NT2/D1 (cell line): Measurements from ENCODE around the gene GPA33.

Source experiments
- DNase-seq: peaks from one replicate; pipeline ENCODE4 v3.0.0-alpha.2; 2011; ENCODE audit warnings: low read depth, low spot score
- H3K27me3 ChIP-seq: 2 replicates; pipeline ENCODE4 v1.6.0; 2011; ENCODE audit warnings: mild to moderate bottlenecking; ENCODE audit not compliant: insufficient read length, insufficient read depth
- H3K36me3 ChIP-seq: 2 replicates; pipeline ENCODE4 v1.6.1; 2011; ENCODE audit warnings: mild to moderate bottlenecking, low read length, mixed read lengths; ENCODE audit not compliant: insufficient read depth, insufficient read length
- H3K4me1 ChIP-seq: 2 replicates; pipeline ENCODE4 v1.5.1; 2011; ENCODE audit not compliant: insufficient read depth, insufficient read length
- H3K4me3 ChIP-seq: 2 replicates; pipeline ENCODE4 v1.5.1; 2011; ENCODE audit warnings: low read depth; ENCODE audit not compliant: insufficient read length
- H3K9ac ChIP-seq: 2 replicates; pipeline ENCODE4 v1.6.0; 2011; ENCODE audit warnings: low read depth; ENCODE audit not compliant: insufficient read length
- H3K9me3 ChIP-seq: 2 replicates; pipeline ENCODE4 v1.5.1; 2011; ENCODE audit warnings: mild to moderate bottlenecking, low read length; ENCODE audit not compliant: insufficient read depth
- SUZ12 ChIP-seq: IDR thresholded peaks from 2 replicates; pipeline ENCODE4 v1.6.1; 2011; ENCODE audit not compliant: insufficient read length, insufficient read depth; ENCODE audit errors: extremely low read depth
- YY1 ChIP-seq: IDR thresholded peaks from 2 replicates; pipeline ENCODE4 v1.6.1; 2011; ENCODE audit not compliant: insufficient read length, insufficient read depth
- ZNF274 ChIP-seq: IDR thresholded peaks from 2 replicates; pipeline ENCODE4 v1.6.1; 2011; ENCODE audit warnings: mild to moderate bottlenecking, low read depth, low read length

Gene GPA33

DNA sequence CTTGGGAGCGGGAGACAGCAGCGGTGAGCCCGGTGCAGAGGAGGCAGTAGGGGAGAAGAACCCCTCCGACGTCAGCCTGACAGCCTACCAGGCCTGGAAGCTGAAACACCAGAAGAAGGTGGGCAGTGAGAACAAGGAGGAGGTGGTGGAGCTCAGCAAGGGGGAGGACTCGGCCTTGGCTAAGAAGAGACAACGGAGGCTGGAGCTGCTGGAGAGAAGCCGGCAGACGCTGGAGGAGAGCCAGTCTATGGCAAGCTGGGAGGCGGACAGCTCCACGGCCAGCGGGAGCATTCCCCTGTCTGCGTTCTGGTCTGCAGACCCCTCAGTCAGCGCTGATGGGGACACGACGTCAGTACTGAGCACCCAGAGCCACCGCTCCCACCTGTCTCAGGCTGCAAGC, 36.6 kb upstream of the GPA33 start:
- Histone ChIP-seq H3K36me3 (peaks cover 23% of the 10 kb centered on the region), H3K9ac (no peak overlapping the region), H3K4me1 (no peaks in the 10 kb centered on the region), H3K9me3 (no peaks in the 10 kb centered on the region), H3K27me3 (no peaks in the 10 kb centered on the region), H3K4me3 (no peak overlapping the region)
- DNase-seq = no peak
- TF ChIP-seq ZNF274 = no peak
- TF ChIP-seq SUZ12 = no peak
- no peak for TF ChIP-seq YY1

DNA sequence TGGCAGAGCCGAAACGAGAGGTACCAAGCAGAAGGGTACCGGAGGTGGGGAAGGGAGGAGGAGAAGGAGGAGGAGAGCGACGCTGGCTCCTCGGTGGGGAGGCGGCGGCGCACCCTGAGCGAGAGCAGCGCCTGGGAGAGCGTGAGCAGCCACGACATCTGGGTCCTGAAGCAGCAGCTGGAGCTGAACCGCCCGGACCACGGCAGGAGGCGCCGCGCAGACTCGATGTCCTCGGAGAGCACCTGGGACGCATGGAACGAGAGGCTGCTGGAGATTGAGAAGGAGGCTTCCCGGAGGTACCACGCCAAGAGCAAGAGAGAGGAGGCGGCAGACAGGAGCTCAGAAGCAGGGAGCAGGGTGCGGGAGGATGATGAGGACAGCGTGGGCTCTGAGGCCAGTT, 36.1 kb upstream of the GPA33 start:
- TF ChIP-seq SUZ12 = no peak
- TF ChIP-seq ZNF274 = no peak
- no peak for TF ChIP-seq YY1
- no peaks in the 10 kb centered on the region for H3K27me3 ChIP-seq
- no peak for DNase-seq
- H3K9me3 ChIP-seq = no peaks in the 10 kb centered on the region
- no peak overlapping the region for H3K9ac ChIP-seq
- H3K4me1 ChIP-seq = peaks cover 3% of the 10 kb centered on the region
- no peak overlapping the region for H3K4me3 ChIP-seq
- peaks cover 23% of the 10 kb centered on the region for H3K36me3 ChIP-seq

DNA sequence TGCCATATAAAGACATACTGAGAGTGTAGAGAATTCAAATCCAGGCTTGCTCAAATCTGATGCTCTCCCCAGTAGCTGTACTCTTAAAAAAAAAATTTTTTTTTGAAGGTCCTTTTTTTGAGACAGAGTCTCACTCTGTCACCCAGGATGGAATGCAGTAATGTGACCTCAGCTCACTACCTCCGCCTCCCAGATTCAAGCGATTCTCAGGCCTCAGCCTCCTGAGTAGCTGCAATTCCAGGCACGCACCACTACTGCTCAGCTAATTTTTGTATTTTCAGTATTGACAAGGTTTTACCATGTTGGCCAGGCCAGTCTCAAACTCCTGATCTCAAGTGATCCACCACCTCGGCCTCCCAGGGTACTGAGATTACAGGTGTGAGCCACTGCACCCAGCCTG, 32.4 kb upstream of the GPA33 start:
- H3K9me3 ChIP-seq = no peaks in the 10 kb centered on the region
- H3K4me1 ChIP-seq = peaks cover 15% of the 10 kb centered on the region
- no peaks in the 10 kb centered on the region for H3K27me3 ChIP-seq
- no peak overlapping the region for H3K4me3 ChIP-seq
- no peak overlapping the region for H3K9ac ChIP-seq
- TF ChIP-seq ZNF274 (no peak), SUZ12 (no peak), YY1 (no peak)
- peaks cover 22% of the 10 kb centered on the region for H3K36me3 ChIP-seq
- no peak for DNase-seq

DNA sequence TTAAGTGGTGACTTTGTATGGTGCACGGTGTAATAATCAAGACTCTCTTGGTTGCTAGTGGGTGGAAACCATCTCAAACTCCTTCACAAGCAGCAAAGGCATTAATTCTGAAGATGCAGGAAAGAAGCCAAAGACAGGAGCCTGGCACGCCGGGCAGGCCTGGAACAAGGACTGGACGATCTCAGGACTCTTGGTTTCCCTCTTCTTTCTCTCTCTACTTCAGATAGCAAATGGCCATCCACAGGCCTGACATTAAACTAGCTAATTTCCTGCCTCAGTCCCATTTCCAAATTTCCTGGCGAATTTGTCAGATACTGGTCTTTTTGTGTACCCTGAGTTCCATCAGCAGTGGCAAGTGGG, 31.9 kb upstream of the GPA33 start:
- H3K9ac ChIP-seq = no peak overlapping the region
- H3K27me3 ChIP-seq = no peaks in the 10 kb centered on the region
- no peaks in the 10 kb centered on the region for H3K9me3 ChIP-seq
- DNase-seq = no peak
- H3K4me3 ChIP-seq = no peak overlapping the region
- TF ChIP-seq YY1 (no peak), SUZ12 (no peak), ZNF274 (no peak)
- peaks cover 15% of the 10 kb centered on the region for H3K4me1 ChIP-seq
- H3K36me3 ChIP-seq = peaks cover 19% of the 10 kb centered on the region

DNA sequence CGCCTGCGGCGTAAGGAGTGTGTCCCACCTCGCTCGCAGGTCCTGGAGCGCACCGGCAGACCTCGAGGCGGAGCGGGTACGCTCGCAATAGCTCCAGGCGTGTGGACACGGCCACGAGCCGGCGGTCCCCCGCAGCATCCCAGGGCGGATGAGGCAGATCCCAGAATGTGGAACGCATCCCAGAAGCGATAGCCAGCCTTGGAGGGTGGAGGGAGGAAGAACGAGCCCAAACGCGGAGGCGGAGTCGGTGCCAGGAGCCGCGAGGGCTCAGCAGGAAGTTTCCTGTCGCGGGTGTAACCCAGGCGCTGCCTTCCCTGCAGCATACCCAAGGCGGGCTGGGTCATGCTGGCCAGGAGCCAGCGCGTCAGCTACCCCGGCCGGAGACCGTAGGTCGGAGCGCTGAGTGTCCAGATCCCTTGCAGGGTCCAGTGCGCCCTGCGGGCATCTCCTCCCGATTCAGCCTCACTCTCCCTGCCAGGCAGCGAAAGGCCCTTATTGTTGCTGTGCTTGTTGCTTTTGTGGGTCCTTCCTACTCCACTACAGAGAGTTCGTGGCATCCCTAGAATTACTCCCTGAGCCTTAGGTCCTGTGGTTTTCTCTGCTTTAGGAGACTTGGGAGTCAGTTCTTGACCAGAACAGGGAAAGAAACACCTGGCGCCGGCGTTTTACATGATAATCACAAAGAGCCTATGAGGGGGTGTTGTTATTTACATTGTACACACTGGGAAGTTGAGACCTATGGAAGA, 31.4 kb upstream of the GPA33 start:
- Histone ChIP-seq H3K9ac (peak overlapping the region; percentile 21), H3K9me3 (no peaks in the 10 kb centered on the region), H3K27me3 (no peaks in the 10 kb centered on the region), H3K4me1 (peaks cover 15% of the 10 kb centered on the region), H3K36me3 (peaks cover 14% of the 10 kb centered on the region), H3K4me3 (peak overlapping the region; percentile 19)
- no peak for DNase-seq
- no peak for TF ChIP-seq ZNF274
- TF ChIP-seq SUZ12 = no peak
- no peak for TF ChIP-seq YY1

DNA sequence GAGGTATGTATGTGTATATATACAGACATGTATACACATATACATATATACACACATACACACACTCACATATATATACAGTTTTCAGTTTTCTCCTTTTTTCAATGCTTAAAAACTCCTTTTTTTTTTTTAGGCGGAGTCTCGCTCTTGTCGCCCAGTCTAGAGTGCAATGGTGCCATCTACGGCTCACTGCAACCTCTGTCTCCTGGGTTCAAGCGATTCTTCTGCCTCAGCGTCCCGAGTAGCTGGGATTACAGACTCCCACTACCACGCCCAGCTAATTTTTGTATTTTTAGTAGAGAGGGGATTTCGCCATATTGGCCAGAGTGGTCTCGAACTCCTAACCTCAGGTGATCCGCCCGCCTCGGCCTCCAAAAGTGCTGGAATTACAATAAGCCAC, 30.7 kb upstream of the GPA33 start:
- H3K4me1 ChIP-seq = peaks cover 15% of the 10 kb centered on the region
- H3K36me3 ChIP-seq = peaks cover 8% of the 10 kb centered on the region
- H3K27me3 ChIP-seq = no peaks in the 10 kb centered on the region
- no peaks in the 10 kb centered on the region for H3K9me3 ChIP-seq
- TF ChIP-seq YY1 (no peak), ZNF274 (no peak), SUZ12 (no peak)
- DNase-seq = no peak
- peak overlapping the region; percentile 21 for H3K9ac ChIP-seq
- peak overlapping the region; percentile 19 for H3K4me3 ChIP-seq

DNA sequence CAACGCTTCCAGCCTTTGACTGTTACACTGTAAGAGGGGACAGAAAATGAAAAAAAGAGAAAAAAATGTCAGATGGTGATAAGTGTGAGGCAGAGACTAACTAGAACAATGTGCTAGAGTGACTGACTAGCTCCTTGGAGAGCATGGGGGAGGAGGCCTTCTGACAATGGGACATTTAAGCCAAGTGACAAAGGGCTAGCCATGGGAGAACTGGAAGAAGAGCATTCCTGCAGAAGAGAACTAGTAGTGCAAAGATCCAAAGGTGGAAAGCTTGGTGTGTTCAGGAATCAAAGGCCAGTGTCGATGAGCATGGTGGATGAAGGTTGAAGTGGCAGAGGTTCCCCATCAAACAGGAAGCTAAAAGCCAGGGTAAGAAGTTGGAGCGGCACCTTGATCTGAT, 29.5 kb upstream of the GPA33 start:
- Histone ChIP-seq H3K4me3 (no peak overlapping the region), H3K27me3 (no peaks in the 10 kb centered on the region), H3K9ac (no peak overlapping the region), H3K9me3 (no peaks in the 10 kb centered on the region), H3K4me1 (peaks cover 15% of the 10 kb centered on the region), H3K36me3 (peaks cover 5% of the 10 kb centered on the region)
- no peak for DNase-seq
- TF ChIP-seq YY1 (no peak), SUZ12 (no peak), ZNF274 (no peak)
